ENCODE measurements around the gene SLC13A4. TPM values are rescaled to one million over a fixed set of nuclear protein-coding genes. Genes with fewer than 3 reads are reported as not detected.

SLC13A4 gene
- total RNA-seq, 4 donors from 2014 or later = 0.23 to 1.1 (median 0.49) TPM

DNA sequence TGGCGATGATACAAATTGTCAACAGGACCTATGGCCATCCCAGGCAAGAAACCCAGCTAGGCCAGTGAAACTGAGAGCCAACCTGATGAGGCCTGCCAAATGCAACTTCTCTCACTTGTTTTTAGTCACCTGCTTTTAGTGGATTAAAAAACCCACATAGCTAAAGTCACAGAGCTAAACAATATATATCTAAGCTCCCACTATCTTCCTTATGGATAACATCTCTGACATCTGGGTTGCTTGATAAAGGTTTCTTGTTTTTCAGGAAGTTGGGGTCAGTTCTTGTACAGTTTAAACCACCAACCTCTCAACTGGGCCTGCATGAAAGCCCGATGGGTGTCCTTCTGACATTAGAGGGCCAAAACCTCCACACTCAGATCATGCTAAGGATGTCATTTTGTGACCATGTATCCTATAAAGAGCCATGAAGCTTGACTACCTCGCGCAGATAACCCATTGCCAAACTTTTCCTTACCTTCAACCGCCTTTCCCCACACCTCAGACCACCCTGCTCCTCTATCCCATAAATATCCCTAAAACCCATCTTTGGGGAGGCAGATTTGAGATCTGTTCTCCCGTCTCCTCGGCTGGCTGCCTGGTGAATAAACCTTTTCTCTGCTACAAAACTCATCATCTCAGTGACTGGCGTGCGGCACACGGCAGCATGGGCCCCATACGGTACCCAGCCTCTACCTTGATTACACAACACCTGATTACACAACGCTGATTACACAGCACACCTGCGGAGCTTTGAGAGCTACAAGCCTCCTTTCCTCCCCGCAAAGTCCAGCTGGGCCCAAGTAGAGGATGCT is 66.5 kb downstream of the SLC13A4 start:
- no peak for TF ChIP-seq POLR2A (IDR thresholded peaks at IDR 0.05)
- TF ChIP-seq, protein P1, sequence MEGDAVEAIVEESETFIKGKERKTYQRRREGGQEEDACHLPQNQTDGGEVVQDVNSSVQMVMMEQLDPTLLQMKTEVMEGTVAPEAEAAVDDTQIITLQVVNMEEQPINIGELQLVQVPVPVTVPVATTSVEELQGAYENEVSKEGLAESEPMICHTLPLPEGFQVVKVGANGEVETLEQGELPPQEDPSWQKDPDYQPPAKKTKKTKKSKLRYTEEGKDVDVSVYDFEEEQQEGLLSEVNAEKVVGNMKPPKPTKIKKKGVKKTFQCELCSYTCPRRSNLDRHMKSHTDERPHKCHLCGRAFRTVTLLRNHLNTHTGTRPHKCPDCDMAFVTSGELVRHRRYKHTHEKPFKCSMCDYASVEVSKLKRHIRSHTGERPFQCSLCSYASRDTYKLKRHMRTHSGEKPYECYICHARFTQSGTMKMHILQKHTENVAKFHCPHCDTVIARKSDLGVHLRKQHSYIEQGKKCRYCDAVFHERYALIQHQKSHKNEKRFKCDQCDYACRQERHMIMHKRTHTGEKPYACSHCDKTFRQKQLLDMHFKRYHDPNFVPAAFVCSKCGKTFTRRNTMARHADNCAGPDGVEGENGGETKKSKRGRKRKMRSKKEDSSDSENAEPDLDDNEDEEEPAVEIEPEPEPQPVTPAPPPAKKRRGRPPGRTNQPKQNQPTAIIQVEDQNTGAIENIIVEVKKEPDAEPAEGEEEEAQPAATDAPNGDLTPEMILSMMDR (IDR thresholded peaks at IDR 0.05) = no peak
- peak overlapping the region; percentile 23 for H3K4me3 ChIP-seq (ENCODE audit: low read depth, poor library complexity, severe bottlenecking)
- DNase-seq (ENCODE audit: low spot score in 2 of 2) = no peak
- WGBS, 2 donors = 58 to 62% methylated on average over 14 of the region's 14 CpGs
- intact Hi-C loops (cut with DNase I; ENCODE audit: low total_unique reads) = no loop called here

DNA sequence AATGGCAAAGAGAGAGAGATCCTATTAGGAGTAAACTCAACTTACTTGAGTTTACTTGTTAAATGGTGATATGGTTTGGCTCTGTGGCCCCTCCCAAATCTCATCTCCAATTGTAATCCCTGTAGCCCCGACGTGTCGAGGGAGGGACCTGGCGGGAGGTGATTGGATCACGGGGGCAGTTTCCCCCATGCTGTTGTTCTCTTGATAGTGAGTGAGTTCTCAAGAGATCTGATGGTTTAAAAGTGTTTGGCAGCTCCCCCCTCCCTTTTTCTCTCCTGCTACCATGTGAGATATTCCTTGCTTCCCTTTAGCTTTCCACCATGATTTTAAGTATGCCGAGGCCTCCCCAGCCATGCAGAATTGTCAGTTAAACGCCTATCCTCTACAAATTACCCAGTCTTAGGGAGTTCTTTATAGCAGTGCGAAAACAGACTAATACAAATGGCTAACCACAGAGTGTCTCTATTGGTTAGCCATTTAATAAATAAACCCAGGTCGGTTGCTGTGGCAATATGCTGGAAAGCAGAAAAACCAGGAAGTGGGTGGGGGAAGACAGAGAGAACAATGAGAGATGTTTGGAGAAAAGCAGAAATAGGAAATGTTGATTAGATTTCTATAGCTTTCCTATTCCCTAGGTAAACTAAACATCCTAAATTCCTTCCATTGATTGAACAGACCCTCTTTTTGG is 68.7 kb downstream of the SLC13A4 start:
- intact Hi-C loops (cut with DNase I; ENCODE audit: low total_unique reads) = no loop called here
- WGBS, 2 donors = 75 to 84% methylated on average over 9 of the region's 9 CpGs
- no peak overlapping the region for H3K4me3 ChIP-seq (ENCODE audit: low read depth, poor library complexity, severe bottlenecking)

DNA sequence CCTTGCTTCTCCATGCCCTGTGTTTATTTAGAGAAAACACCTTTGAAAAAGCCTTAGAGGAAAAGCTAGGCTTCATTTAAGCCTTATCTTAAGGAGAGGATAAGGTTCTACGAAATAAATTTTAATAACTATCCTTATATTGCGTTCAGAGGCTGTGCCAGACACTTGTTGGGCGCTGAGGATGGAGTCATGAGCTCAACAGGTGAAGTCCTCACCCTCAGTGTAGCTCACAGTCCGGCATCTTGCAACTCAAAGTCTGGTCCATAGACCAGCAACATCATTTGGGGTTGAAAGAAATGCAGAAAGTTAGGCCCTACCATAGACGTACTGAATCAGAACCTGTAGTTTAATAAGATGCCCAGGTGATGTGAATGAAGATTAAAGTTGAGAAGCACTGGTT is 69.4 kb downstream of the SLC13A4 start:
- WGBS, 2 donors = 94% methylated on average over 5 of the region's 5 CpGs
- no peak for DNase-seq (ENCODE audit: low spot score in 2 of 2)
- intact Hi-C loops (cut with DNase I; ENCODE audit: low total_unique reads) = no loop called here
- no peak overlapping the region for H3K4me3 ChIP-seq (ENCODE audit: low read depth, poor library complexity, severe bottlenecking)
- no peak for TF ChIP-seq POLR2A (IDR thresholded peaks at IDR 0.05)
- TF ChIP-seq, protein P1 (IDR thresholded peaks at IDR 0.05) = no peak

More for the DNA sequence above, 68.7 kb downstream of the SLC13A4 start:
- no peak for DNase-seq (ENCODE audit: low spot score in 2 of 2)
- TF ChIP-seq, protein P1 (IDR thresholded peaks at IDR 0.05) = no peak
- TF ChIP-seq POLR2A (IDR thresholded peaks at IDR 0.05) = no peak

DNA sequence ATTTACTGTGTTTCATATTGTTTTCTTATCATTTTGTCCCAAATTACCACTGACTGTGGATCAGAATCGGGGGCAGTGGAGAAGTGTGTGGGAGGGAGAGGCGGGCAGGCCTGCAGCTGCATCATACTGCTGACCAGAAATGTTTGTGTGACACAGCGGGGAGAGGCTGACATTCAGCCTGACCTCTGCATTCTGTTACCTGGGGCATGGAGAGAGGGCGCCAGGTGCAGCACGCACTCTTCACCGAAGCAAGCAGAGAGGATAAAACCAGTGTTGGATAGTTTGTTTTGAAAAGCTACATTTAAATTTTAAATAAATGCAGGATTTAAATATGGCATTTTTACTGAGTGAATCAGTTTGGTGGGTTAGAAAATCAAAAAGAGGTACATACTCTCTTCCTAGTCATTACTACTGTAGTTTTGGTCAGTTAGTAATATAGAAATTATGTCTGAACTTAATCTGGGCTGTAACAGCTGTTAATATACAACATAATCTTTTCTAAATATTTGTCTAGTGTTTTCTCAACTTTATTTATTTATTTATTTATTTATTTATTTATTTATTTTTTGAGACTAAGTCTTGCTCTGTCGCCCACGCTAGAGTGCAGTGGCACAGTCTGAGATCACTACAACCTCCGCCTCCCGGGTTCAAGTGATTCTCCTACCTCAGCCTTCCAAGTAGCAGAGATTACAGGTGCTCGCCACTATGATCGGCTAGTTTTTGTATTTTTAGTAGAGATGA is 74.5 kb downstream of the SLC13A4 start:
- 93 to 94% methylated on average over 12 of the region's 12 CpGs for WGBS, 2 donors
- H3K4me3 ChIP-seq (ENCODE audit: low read depth, poor library complexity, severe bottlenecking) = no peak overlapping the region
- TF ChIP-seq POLR2A (IDR thresholded peaks at IDR 0.05) = no peak
- TF ChIP-seq, protein P1 (IDR thresholded peaks at IDR 0.05) = no peak
- no peak for DNase-seq (ENCODE audit: low spot score in 2 of 2)
- intact Hi-C loops (cut with DNase I; ENCODE audit: low total_unique reads) = no loop called here

DNA sequence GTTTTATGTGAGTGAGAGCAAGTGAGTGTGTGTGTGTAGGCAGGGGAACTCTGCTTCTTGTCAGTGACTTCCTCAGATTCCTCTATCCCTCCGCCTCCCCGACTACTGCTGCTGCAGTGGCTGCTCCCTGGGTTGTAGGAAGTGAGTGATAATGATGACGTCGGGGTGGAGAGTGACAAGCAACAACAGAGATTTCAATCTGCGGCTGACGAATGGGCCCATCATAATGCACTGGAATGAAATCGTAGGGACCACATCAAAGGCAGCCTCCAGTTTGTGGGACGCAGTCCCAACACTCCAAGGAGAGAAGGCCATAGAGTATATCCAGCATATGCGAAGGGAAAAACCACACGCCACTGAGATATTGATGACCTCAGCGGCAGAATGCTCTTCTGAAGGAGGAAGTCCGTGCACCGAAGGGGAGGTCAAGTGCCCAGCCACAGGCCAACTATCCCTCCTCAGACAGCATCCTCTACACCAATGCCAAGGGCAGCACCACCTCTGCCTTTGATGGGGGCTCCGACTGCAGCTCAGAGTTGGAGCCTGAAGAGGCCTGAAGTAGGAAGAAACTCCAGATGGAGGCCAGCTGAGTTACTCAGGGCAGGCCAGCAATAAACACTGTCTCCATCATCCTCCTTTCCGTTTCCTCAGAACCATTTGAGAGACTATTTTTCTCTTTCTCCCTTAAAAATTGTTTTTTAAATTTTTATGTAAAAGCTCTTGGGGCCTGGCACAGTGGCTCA is 77.0 kb downstream of the SLC13A4 start:
- intact Hi-C loops (cut with DNase I; ENCODE audit: low total_unique reads) = no loop called here
- TF ChIP-seq, protein P1 (IDR thresholded peaks at IDR 0.05) = no peak
- TF ChIP-seq POLR2A (IDR thresholded peaks at IDR 0.05) = no peak
- H3K4me3 ChIP-seq (ENCODE audit: low read depth, poor library complexity, severe bottlenecking) = no peak overlapping the region
- 65 to 75% methylated on average over 15 of the region's 15 CpGs for WGBS, 2 donors
- peak in 1 of 2 donors; percentile 33 for DNase-seq (ENCODE audit: low spot score in 2 of 2)

All from lower leg skin (tissue), 4 donors.